ENCODE measurements around the gene CPVL. TPM values are rescaled to one million over a fixed set of nuclear protein-coding genes. Genes with fewer than 3 reads are reported as not detected.

Gene CPVL
- total and polyA plus RNA-seq, 2 of the 8 experiments (the other 6 are each of a cell fraction or from before 2014, with no cell fraction given): 40.0 to 55.0 TPM

DNA sequence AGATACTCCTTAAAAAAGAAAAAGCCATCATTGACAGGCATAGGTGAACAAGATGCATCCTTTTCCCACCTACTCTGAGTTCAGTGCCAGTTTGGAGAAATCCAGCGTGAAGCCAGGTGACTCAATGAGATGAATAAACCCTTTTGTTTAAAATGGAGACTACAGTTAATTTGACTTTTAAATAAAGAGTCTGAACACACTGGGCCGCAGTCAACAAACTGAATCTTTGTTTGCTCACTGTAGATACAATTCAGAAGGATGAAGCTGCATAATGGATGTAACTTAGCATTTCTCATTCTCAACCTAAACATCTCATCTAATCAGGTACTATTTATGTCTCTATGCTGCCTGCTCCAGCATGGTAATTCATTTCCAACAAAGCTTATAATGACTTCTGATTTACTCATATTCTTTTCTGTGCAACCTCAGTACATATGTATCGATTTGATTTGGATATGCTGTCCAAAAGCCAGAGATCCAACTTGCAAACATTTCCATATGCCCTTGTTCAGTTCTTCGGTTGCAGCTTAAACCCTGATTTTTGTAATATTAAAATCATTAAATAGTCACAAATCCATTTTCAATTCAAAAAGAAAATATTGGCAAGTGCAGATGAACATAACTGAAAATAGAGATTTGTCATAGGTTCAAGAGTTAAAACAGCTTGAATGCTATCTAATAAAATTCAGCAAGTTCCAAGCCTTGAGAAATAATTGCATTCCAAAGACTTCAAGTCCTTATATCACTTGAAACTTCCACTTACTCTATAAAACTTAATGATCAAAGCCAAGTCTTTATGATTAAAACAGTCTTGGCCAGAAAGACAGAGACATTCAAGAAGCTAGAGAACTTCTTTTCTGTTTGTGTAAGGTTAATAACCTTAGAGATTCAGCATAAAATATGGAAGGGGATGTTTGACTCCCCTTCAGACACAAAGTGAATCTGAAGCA is 67.8 kb downstream of the CPVL start:
- Histone ChIP-seq H3K9ac (replicated peaks in 1 of 4; ENCODE audit: extremely low read depth in 1 of 4, low read depth in 3 of 4, low read length in 3 of 4) (no peak overlapping the region), H3K79me2 (ENCODE audit: control insufficient read depth in 1 of 2, insufficient read depth in 2 of 2, low read length in 2 of 2) (no peaks in the 10 kb centered on the region), H3K23ac (ENCODE audit: insufficient read length) (no peak overlapping the region), H3K23me2 (ENCODE audit: low read depth, low read length) (no peaks in the 10 kb centered on the region), H3K9me3 (ENCODE audit: insufficient read depth in 2 of 2, low read depth in 1 of 2, low read length in 1 of 2) (no peaks in the 10 kb centered on the region), H3K56ac (replicated peaks; ENCODE audit: insufficient read length, low read depth, low read length) (no peak overlapping the region), H3K27ac (ENCODE audit: low read depth, low read length) (no peak overlapping the region), H3K79me1 (ENCODE audit: low read depth, low read length) (no peaks in the 10 kb centered on the region), H2BK15ac (ENCODE audit: low read length) (no peak overlapping the region), H2AFZ (ENCODE audit: low read length) (no peak overlapping the region), H2BK5ac (ENCODE audit: low read depth, low read length) (no peak overlapping the region), H2BK120ac (replicated peaks; ENCODE audit: low read depth, low read length) (no peak overlapping the region), H3K4ac (replicated peaks; ENCODE audit: insufficient read length, low read depth, low read length) (no peak overlapping the region), H3K4me3 (ENCODE audit: extremely low read depth in 1 of 4, insufficient read depth in 2 of 4, low read depth in 3 of 4, low read length in 4 of 4) (no peak overlapping the region), H2BK20ac (ENCODE audit: low read length) (no peak overlapping the region), H4K20me1 (replicated peaks in 1 of 2; ENCODE audit: control insufficient read depth in 1 of 2, insufficient read depth in 2 of 2, low read length in 2 of 2) (no peaks in the 10 kb centered on the region), H3K36me3 (ENCODE audit: control insufficient read depth in 2 of 4, insufficient read depth in 4 of 4, low read length in 3 of 4) (no peaks in the 10 kb centered on the region), H3K27me3 (replicated peaks in 1 of 4; ENCODE audit: control insufficient read depth in 3 of 4, extremely low read depth in 1 of 4, insufficient read depth in 3 of 4, low read length in 3 of 4) (no peaks in the 10 kb centered on the region), H3K4me1 (replicated peaks in 1 of 4; ENCODE audit: control insufficient read depth in 3 of 4, insufficient read depth in 4 of 4, low read length in 3 of 4) (no peaks in the 10 kb centered on the region), H2AK5ac (ENCODE audit: low read depth, low read length) (no peak overlapping the region), H4K91ac (replicated peaks; ENCODE audit: insufficient read length, low read length) (no peak overlapping the region), H4K5ac (ENCODE audit: insufficient read length, low read depth, low read length) (no peak overlapping the region), H4K8ac (ENCODE audit: extremely low read depth, insufficient read depth, low read length) (no peak overlapping the region), H3K14ac (ENCODE audit: insufficient read length) (no peak overlapping the region), H3K18ac (ENCODE audit: extremely low read depth, low read length) (no peak overlapping the region), H3K4me2 (ENCODE audit: insufficient read depth in 1 of 2, low read depth in 2 of 2, low read length in 2 of 2) (no peak overlapping the region), H2BK12ac (ENCODE audit: low read depth, low read length) (no peak overlapping the region)
- POLR2A ChIA-PET (ENCODE audit: partially characterized antibody): interaction anchor here (0.7 kb wide), 1 partner anchor 16 kb away, joined by 3 read pairs; no protein-coding TSS in a partner anchor
- FAIRE-seq (no peak), DNase-seq (ENCODE audit: low read depth in 1 of 2, low spot score in 2 of 2) (no peak)
- CTCF ChIA-PET (ENCODE audit: partially characterized antibody): interaction anchor here (0.7 to 3.2 kb wide), 6 partner anchors 12 to 405 kb away, joined by 3 to 14 read pairs (median 5); partner anchors contain the start of gene TRIL
- WGBS, 2 experiments (ENCODE audit: extremely low coverage in 1 of 2, insufficient coverage in 1 of 2, insufficient read length in 1 of 2, insufficient replicate concordance in 2 of 2, low coverage in 1 of 2, low lambda C conversion rate in 2 of 2, missing lambda C conversion rate in 1 of 2): 84% methylated on average over 4 of the region's 4 CpGs; no CpG with 5 or more reads in 1 of the 2 experiments
- TF ChIP-seq FOSL1 (IDR thresholded peaks at IDR 0.05; ENCODE audit: insufficient read depth, low read depth, low read length) (no peak), NRF1 (IDR thresholded peaks at IDR 0.05; ENCODE audit: low read depth, low read length) (no peak), NANOG (IDR thresholded peaks at IDR 0.05; ENCODE audit: insufficient read depth, low read depth, low read length, poor library complexity, severe bottlenecking) (no peak), GABPA (IDR thresholded peaks at IDR 0.05; ENCODE audit: borderline replicate concordance, insufficient read depth, low read length) (no peak), ZNF274 (IDR thresholded peaks at IDR 0.05; ENCODE audit: borderline replicate concordance, extremely low read depth, low read length) (no peak), SP1 (IDR thresholded peaks at IDR 0.05; ENCODE audit: low read depth, low read length) (no peak), GTF2F1 (IDR thresholded peaks at IDR 0.05; ENCODE audit: borderline replicate concordance, low read depth, low read length) (no peak), SAP30 (IDR thresholded peaks at IDR 0.05; ENCODE audit: insufficient read depth, insufficient replicate concordance, low read length) (no peak), CHD2 (IDR thresholded peaks at IDR 0.05; ENCODE audit: low read length) (no peak)
- TF ChIP-seq, protein P1, sequence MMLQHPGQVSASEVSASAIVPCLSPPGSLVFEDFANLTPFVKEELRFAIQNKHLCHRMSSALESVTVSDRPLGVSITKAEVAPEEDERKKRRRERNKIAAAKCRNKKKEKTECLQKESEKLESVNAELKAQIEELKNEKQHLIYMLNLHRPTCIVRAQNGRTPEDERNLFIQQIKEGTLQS (IDR thresholded peaks at IDR 0.05; ENCODE audit: insufficient read depth, low read depth, low read length): no peak

Data from H1 (cell line).